HepG2 (cell line): ENCODE measurements around the gene HAGHL. TPM values are rescaled to one million over a fixed set of nuclear protein-coding genes. Genes with fewer than 3 reads are reported as not detected.

Source experiments
- BCL6 ChIP-seq: IDR thresholded peaks from 2 replicates; pipeline ENCODE4 v1.6.1; 2016; ENCODE audit warnings: missing genetic modification reagents, missing compliant biosample characterization
- DR1 ChIP-seq: sonication (generic); formaldehyde crosslinking; IDR thresholded peaks from 2 replicates; pipeline ENCODE4 v1.8.0; 2021; ENCODE audit warnings: mild to moderate bottlenecking, missing genetic modification reagents, inconsistent platforms
- ELF1 ChIP-seq: sonication (generic); formaldehyde crosslinking; IDR thresholded peaks from 2 replicates; pipeline ENCODE4 v1.4.0; 2020; ENCODE audit warnings: missing genetic modification reagents
- HNF1B ChIP-seq: sonication (generic); formaldehyde crosslinking; IDR thresholded peaks from 2 replicates; pipeline ENCODE4 v1.5.1; 2020; ENCODE audit warnings: mild to moderate bottlenecking, moderate library complexity, missing genetic modification reagents
- KDM6A ChIP-seq: IDR thresholded peaks from 2 replicates; pipeline ENCODE4 v1.6.1; 2016; ENCODE audit warnings: low read depth
- KLF13 ChIP-seq: sonication (generic); formaldehyde crosslinking; IDR thresholded peaks from 2 replicates; pipeline ENCODE4 v1.4.0; 2020; ENCODE audit warnings: mild to moderate bottlenecking, missing genetic modification reagents
- NAIF1 ChIP-seq: sonication (generic); formaldehyde crosslinking; IDR thresholded peaks from 2 replicates; pipeline ENCODE4 v1.5.0; 2020; ENCODE audit warnings: mild to moderate bottlenecking, missing genetic modification reagents, borderline replicate concordance
- NR2F1 ChIP-seq, 2 experiments: fragments of 450-650 bp in 1 of 2; formaldehyde crosslinking in 1 of 2; IDR thresholded peaks; 2 replicates each; pipeline versions ENCODE4 v1.5.0 to v1.6.1; 2016 to 2020; ENCODE audit warnings: mild to moderate bottlenecking in 1 of 2, missing compliant biosample characterization in 1 of 2, missing genetic modification reagents in 1 of 2, moderate library complexity in 1 of 2
- PRPF4 ChIP-seq: fragments of 200-400 bp; formaldehyde crosslinking; IDR thresholded peaks from 2 replicates; pipeline ENCODE4 v1.6.1; 2016; ENCODE audit warnings: low read length, low read depth; ENCODE audit not compliant: poor library complexity, severe bottlenecking
- RBM22 ChIP-seq: fragments of 200-400 bp; formaldehyde crosslinking; optimal IDR thresholded peaks from 2 replicates; pipeline ENCODE3; 2017; ENCODE audit warnings: mild to moderate bottlenecking, low read length, moderate library complexity
- RXRB ChIP-seq: IDR thresholded peaks from 2 replicates; pipeline ENCODE4 v1.6.1; 2016; ENCODE audit warnings: borderline replicate concordance, missing genetic modification reagents, missing compliant biosample characterization
- SMAD1 ChIP-seq: sonication (generic); formaldehyde crosslinking; IDR thresholded peaks from 2 replicates; pipeline ENCODE4 v1.4.0; 2020; ENCODE audit warnings: missing genetic modification reagents, low read depth, mild to moderate bottlenecking, borderline replicate concordance
- TAF1 ChIP-seq: sonication (generic); formaldehyde crosslinking; IDR thresholded peaks from 2 replicates; pipeline ENCODE4 v1.4.0; 2020; ENCODE audit warnings: missing genetic modification reagents
- ZNF12 ChIP-seq: sonication (generic); formaldehyde crosslinking; IDR thresholded peaks from 2 replicates; pipeline ENCODE4 v1.5.0; 2020; ENCODE audit warnings: missing genetic modification reagents
- ZNF17 ChIP-seq: sonication (generic); formaldehyde crosslinking; IDR thresholded peaks from 2 replicates; pipeline ENCODE4 v1.5.0; 2020; ENCODE audit warnings: mild to moderate bottlenecking, missing genetic modification reagents
- ZNF609 ChIP-seq: sonication (generic); formaldehyde crosslinking; IDR thresholded peaks from 2 replicates; pipeline ENCODE4 v1.4.0; 2020; ENCODE audit warnings: mild to moderate bottlenecking, missing genetic modification reagents, borderline replicate concordance
- polyA plus RNA-seq, 8 experiments: library from polyadenylated mRNA; depleted of rRNA in 3 of 8; stranded (reverse) in 7 of 8; unstranded in 1 of 8; fragments of >200 nt; fragmentation: Illumina TruSeq in 4 of 8; extraction: Trizol in 4 of 8; gene quantifications; 2 replicates each; pipeline versions ENCODE4 v1.2.1 to v1.2.3, GENCODE V29; 2011 to 2016; ENCODE audit warnings: low read depth in 4 of 8, missing spikeins in 1 of 8, mixed read lengths in 1 of 8; ENCODE audit not compliant: insufficient read depth in 1 of 8
- total RNA-seq, 5 experiments: library from RNA; depleted of rRNA; stranded (reverse); fragments of >200 nt; fragmentation: Illumina TruSeq; extraction: Trizol; gene quantifications; 2 replicates each; pipeline ENCODE4 v1.2.3, GENCODE V29; 2016; ENCODE audit warnings: low read depth in 1 of 5
- TF ChIP-seq, protein P1 (sequence below): sonication (generic); formaldehyde crosslinking; IDR thresholded peaks from 2 replicates; pipeline ENCODE4 v1.5.1; 2020; ENCODE audit warnings: missing genetic modification reagents, mild to moderate bottlenecking, borderline replicate concordance
- TF ChIP-seq, protein P2 (sequence below): sonication (generic); formaldehyde crosslinking; IDR thresholded peaks from 2 replicates; pipeline ENCODE4 v1.4.0; 2020; ENCODE audit warnings: missing genetic modification reagents

The HAGHL gene
- total and polyA plus RNA-seq, 2 of the 13 experiments (the other 11 are each of a cell fraction or from before 2014, with no cell fraction given), result 3.4 to 8.4 TPM

DNA sequence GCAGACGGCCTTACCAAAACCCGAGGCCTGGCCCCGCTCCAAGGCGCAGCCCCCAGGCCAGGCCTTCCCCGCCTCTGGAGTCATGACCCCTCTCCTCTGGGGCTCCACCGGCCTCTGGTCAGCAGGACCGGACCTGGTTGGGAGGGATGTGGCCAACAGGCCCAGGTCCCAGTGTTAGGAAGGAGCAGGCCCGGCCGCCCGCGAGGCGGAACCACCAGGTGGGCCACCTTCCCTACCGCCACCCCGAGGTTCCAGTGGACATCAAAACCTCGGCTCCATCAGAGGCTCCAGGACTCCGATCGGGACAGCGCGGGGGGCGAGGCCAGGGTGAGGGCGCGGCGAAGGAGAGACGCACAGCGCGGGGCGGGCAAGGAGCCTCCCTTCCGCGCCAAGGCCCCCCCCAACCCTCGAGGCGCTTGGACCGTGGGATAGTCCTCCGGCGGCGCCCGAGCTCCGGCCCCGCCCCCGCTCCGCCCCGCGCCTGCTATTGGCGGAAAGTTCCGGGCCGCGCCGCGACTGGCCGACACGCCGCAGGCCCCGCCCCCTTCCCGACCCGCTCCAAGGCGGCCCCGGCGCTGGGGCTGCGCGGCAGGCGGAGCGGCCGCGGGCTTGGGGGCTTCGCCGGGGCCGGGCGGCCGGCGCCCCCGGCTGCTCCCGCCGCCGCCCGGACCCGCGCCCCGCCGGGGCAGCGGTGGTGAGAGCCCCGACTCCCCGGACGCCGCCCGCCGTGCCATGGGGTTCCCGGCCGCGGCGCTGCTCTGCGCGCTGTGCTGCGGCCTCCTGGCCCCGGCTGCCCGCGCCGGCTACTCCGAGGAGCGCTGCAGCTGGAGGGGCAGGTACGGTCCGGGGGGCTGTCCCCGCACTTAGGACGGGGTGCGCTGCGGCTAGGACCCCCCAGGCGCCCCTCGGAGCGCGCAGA is 12.1 kb upstream of the HAGHL start, which contains the start of gene METRN (continued):
- TF ChIP-seq RXRB (CRISPR knock-in tag) (no peak), KDM6A (CRISPR knock-in tag) (no peak), ZNF12 (no peak), NR2F1 (CRISPR knock-in tag; IDR thresholded peaks at IDR 0.05) (no peak), HNF1B (CRISPR knock-in tag) (no peak), DR1 (no peak), ZNF609 (CRISPR knock-in tag) (no peak), ELF1 (no peak), NAIF1 (CRISPR knock-in tag) (no peak), ZNF17 (CRISPR knock-in tag) (no peak), SMAD1 (no peak), RBM22 (no peak), BCL6 (peak; percentile 27; the same call in 1 of the 2 replicates), TAF1 (no peak), PRPF4 (no peak), KLF13 (CRISPR knock-in tag) (no peak)
- TF ChIP-seq, protein P1, sequence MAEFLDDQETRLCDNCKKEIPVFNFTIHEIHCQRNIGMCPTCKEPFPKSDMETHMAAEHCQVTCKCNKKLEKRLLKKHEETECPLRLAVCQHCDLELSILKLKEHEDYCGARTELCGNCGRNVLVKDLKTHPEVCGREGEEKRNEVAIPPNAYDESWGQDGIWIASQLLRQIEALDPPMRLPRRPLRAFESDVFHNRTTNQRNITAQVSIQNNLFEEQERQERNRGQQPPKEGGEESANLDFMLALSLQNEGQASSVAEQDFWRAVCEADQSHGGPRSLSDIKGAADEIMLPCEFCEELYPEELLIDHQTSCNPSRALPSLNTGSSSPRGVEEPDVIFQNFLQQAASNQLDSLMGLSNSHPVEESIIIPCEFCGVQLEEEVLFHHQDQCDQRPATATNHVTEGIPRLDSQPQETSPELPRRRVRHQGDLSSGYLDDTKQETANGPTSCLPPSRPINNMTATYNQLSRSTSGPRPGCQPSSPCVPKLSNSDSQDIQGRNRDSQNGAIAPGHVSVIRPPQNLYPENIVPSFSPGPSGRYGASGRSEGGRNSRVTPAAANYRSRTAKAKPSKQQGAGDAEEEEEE (CRISPR knock-in tag), result no peak
- TF ChIP-seq, protein P2, sequence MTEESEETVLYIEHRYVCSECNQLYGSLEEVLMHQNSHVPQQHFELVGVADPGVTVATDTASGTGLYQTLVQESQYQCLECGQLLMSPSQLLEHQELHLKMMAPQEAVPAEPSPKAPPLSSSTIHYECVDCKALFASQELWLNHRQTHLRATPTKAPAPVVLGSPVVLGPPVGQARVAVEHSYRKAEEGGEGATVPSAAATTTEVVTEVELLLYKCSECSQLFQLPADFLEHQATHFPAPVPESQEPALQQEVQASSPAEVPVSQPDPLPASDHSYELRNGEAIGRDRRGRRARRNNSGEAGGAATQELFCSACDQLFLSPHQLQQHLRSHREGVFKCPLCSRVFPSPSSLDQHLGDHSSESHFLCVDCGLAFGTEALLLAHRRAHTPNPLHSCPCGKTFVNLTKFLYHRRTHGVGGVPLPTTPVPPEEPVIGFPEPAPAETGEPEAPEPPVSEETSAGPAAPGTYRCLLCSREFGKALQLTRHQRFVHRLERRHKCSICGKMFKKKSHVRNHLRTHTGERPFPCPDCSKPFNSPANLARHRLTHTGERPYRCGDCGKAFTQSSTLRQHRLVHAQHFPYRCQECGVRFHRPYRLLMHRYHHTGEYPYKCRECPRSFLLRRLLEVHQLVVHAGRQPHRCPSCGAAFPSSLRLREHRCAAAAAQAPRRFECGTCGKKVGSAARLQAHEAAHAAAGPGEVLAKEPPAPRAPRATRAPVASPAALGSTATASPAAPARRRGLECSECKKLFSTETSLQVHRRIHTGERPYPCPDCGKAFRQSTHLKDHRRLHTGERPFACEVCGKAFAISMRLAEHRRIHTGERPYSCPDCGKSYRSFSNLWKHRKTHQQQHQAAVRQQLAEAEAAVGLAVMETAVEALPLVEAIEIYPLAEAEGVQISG (CRISPR knock-in tag), result no peak; the same call in 1 of the 2 replicates
